Tongue (tissue), 2 donors: ENCODE data around the gene HIVEP1. TPM values are rescaled to one million over a fixed set of nuclear protein-coding genes. Genes with fewer than 3 reads are reported as not detected.

ENCODE experiments used
- DNase-seq: peaks from one replicate; pipeline ENCODE4 v3.0.0-alpha.2; 2015
- total RNA-seq: library from RNA; depleted of rRNA; stranded (reverse); fragments of >200 nt; gene quantifications from one replicate; pipeline ENCODE4 v1.2.3, GENCODE V29; 2014

Gene HIVEP1
- total RNA-seq, 1 donor from 2014 or later: 28.2 TPM

DNA sequence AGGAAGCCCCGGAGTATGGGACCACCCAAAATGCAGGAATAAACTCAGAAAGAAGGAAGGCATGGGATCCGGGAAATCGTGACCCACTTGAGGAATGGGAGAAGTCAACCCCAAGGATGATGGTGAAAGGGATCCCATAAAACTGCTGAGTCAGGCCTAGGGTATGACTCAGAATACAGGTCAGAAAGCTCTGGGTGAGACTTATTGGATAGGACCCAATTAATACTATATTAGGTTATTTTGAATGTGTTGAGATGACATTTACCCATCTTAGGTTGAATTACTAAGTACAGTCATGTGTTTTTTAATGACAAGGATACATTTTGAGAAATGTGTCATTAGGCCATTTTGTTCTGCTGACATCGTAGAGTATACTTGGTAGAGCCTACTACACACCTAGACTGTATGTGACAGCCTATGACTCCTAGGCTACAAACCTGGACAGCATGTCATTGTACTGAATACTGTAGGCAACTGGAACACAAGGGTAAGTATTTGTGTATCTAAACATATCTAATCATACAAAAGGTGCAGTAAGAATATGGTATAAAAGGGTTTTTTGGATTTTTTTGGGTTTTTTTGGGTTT, 17.1 kb upstream of the HIVEP1 start:
- DNase-seq: no peak

DNA sequence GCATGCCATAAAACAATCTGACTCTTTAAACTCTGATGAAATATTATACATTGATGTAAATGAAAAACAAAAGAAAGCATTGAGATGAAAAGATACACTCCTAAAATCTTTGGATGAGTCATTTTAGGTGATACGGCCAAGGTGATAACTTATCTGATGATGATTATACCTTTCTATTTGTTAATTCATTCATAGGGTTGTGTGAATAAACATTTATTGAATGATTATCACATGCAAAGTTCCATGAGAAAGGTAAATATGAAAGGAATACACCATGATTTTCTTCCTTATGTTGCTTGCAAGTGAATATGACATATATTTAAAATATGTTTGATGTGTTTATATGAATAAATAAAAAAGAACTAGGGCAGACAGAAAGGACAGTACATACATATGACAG, 15.4 kb upstream of the HIVEP1 start:
- DNase-seq: no peak

DNA sequence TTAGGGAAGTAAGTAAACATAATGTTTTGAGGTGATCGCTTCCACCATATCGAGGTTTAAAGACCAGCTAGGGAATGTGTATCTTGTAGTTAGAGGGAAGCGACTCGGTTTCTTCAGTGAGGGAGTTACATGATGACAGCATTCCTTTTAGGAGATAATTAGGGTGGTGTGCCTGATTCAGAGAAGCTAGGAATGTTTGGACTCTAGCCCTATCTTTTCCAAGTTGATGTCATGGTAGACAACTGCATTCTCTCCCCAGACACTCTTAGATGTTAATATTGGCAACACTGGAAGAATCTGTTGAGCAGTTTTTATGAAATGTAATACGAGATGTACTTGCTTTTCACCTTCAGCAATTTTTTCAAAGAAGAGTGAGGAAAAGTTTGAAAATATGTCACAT, 12.9 kb upstream of the HIVEP1 start:
- peak; percentile 64 for DNase-seq

DNA sequence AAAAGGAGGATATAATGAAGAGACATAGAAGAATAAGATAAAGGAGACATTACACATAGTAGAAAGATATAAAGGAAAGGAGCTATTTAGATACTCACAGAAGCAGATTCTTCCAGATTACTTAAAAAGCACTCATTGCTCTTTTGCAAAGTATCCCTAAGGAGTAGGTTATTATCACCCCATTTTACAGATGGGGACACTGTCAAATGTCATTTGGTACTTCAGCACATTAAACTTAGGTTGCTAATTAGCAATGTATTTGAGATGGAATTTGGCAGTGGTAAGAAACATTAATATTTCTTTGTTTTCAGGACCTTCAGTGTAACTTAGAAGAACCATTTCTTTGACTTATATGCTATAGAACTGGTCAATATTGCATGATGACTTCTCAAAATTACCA, 11.9 kb upstream of the HIVEP1 start:
- DNase-seq: no peak

DNA sequence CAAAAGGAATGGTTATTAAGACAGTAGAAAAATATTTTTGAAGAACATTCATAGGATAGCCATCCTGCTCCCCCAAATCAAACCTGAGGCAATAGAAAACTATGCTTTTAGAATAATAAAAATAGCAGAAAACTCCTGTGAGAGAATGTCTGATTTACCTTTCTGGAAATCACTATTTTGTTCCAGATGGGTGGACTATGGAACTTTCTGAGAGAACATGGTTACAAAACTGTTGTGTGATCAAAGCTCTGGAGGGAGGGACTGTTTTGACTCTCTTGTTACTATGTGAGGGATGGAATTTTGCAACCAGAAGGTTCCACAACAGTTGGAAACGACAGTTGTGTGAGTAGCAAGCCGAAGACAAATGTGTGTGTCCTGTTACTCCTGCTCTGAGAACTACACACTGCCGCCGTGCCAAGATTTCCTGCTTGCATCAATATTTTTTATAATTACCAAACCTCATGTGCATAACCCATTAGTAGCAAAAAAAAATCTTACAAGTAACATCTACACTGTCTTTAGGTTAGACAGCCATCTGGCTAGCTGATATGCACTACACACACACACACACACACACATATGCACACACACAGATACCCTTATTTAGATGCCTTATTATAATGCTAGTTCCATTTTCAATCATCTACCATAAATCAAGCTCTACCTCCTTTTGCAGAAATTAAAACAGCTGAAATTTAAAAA, 11.0 kb upstream of the HIVEP1 start:
- peak; percentile 72 for DNase-seq

DNA sequence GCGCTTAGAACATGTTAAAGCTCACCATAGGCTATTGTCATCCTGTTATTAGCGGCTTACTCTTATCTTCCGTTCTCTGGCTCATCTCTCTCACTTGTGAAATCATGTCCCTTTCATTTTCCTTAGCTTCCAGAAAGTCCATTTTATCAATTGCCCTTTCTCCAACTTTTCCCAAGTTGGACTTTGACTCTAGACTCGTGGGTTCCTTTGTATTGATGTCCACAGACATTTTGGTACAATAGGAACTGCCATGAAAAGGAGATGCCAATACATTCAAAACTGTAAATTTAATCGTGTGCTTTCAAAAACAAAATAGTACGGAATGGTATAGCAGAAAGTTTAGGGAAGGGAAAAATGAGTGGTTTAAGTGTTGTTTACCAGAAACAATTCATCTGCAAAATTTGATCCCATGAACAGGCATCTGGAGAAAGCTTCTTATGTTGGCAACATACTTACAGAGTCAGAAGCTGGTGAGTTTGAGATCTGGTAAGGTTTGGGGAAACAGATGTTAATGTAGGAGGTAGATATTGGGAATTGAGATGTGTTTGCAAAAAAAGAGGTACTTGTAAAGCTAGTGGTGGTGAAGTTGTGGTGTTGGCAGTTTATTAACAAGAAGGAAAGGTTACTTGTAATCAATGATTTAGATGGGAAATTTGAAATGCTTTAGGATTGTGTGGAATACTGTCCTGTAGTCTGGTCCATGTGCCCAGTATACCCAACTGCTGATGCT, 10.2 kb upstream of the HIVEP1 start:
- DNase-seq: no peak

DNA sequence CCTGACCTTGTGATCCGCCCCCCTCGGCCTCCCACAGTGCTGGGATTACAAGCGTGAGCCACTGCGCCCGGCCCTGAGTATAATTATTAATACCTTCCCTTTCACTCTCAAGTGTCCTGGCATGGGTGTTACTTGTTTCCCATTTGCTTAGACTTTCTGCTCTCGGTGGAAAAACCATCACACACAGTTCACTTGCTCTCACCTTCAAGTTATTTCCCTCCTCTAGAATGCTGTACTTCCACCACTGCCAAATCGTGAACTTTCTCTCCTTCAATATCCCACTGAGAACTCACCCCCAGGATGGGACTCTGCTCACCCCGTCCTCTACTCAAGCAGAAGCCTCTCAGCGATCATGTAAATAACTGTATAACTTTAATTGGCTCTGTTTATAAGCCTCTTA, 4.6 kb upstream of the HIVEP1 start:
- DNase-seq: peak; percentile 21

DNA sequence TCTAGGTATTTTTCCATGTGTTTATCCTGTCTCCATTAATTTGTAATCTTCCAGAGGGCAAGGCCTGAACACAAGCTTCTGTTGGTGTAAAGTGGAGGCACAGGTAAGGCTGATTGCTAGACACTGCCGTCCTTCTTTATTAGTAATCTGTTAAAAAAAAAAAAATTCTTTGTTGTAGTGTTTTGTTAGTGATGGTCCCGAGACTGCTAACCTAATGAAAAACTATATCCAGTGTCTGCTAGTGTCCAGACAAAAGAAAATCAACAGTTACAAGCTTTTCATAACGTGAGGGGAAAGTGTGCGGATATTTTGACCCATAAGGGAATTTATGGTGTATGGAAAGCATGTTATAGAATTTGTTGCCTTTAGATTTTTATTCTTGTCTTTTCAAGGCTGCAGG, 4.2 kb upstream of the HIVEP1 start:
- DNase-seq: no peak

DNA sequence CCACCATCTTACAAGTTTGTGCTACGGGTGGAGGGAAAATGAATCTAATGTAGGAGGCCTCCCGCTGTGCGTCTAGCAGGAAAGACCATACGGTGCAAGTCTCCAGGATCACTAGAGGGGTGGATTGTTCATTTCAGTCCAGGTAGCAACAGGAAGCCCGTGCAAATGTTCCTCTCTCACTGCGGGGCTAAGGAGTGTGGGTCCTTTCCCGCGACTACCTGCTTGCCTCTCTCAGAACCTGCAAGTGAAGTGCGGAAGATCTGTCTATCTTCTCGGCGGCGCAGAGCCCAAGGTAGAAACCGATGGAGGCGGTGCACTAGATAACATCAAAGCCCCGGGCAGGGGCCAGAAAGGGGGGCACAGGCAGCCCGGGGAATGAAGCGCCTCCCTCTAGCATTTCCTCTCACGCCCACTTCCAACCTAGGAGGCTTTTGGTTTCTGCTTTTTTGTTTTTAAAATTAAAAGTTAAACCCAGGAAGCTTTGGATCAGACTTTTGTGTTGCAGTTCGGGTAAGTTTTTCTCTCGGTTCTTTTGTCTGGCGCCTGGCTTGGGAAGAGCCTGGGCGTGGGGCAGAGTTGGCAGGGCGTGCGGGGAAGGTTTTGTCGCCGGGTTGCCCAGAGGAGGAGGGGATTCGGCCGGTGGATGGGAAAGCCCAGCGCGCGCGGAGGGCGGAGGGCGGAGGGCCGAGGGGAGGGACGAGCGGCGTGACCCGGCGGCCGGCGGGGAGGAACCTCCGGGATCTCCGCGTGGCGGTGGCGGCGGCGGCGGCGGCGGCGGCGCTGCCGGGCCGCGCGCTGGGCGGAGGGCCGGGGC, 3.5 kb upstream of the HIVEP1 start:
- peak; percentile 92 for DNase-seq

DNA sequence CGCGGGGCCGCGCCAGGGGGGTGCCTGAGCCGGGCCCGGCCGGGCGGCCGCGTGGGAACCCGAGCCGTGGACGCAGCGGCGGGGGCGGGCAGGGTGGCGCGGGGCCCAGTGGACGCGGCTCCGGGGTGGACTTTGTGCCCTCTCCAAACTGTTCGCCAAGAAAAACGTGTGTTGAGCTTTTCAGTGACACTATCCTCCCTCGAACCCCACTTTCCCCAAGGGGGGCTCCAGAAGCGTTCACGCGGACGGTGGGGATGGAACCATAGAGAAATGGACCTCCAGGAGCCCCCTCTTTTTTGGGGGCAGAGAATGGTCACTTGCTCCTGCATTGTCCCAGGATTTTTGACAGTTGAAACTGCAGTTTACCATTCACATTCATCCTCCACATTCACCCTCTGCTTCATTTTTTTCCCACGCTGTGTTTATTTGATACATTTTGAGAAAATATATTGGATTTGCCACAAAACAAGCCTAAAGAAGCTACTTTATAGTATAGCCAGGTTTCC, 2.9 kb upstream of the HIVEP1 start:
- no peak for DNase-seq

DNA sequence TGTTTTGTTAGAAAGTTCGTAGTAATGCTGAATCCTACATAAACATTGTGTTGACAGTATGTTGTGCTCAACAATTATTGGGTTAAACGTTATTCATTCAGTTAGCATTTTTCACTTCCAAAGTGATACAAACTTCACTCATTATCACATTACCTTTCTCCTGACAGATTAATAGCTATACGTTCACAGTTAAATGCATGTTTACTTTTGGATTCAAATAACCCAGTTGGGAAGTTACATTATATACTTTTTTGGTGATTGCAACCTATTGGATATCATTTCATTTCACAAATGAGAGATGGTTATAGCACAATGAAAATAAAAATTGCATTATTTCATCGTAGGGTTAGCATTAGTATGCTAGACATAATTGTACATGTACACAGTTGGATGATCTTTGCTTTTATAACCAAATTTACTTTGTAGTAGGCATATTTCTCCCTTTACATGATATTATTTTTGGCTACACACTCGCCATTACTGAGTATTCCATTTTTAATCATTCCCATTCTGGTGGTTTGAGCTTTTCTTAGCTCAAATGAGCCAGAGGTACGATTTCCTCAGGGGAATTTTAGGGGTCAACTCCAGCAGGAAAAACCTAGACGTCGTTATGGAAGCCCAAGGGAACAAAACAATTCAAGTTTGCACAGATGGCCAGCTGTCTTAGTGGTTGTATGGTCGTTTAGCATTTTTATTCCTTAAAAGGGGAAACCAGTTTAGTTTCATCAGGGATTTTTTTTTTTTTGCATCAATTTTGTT, 2.1 kb upstream of the HIVEP1 start:
- DNase-seq: peak; percentile 65

DNA sequence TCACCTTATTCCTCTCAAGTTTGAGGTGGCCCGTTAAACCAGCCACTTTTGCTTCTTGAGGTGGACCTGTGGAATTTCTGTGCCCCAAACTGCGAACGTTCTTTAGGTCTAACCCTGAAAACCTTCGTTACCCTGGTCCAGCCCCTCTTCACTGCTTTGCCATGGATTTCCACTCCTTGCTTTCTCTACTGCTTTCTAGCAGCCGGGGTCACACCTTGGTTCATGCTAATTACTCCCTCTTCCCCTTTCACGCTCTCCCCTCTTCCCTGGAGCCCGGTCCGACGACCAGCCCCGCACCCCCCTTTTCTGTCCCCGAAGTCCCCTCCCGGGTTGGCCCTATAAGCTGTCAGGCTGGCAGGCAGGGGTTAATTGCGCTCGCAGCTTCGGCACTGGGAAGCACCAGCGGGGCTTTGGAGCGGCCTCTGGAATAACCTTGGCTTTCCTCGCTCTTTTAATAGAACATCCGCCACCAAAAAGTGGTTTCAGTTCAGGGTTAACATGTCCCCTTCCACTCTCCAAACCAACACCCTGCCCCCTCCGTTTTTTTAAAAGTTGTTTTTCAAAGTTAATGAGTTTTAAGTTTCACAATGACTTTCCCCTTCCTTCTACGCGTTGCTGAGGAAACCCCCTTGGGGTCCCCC, 1.4 kb upstream of the HIVEP1 start:
- peak; percentile 91 for DNase-seq

DNA sequence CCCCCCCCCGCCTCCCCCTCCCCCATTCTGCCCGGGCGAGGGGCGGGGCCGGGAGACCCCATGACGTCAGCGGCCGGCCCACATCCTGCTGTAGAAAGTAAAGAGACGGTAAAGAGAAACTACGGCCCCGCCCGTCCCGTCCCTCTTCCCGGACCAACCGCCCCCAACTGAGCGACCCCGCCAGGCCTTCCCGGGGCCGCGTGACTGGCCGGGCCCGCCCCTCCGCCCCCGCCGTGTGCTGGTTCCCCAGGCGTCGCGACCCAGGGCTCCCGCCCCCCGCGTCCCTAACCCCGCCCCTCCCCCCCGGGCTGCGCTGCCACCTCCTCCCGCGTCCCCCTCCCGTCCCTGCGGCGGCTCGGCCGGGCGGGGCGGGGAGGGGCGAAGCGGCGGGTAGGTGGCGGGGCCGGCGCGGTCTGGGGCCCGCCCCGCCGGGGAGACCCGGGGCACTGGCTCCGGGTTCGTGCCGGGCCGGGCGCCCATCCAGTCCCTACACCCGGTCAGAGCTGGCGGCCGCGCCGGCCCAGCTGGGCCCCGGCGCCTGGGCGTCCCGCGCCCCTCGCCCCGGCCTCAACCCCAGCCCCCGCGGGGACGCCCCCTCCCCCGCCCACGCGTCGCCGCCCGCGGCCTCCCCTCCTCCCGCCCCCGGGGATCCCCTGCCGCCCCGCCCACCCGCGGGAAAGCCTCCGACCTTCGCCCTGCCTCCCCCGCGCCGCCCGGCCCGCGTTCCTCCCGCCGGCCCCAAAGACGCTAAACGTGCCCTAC, 655 bp upstream of the HIVEP1 start:
- DNase-seq: peak; percentile 98

DNA sequence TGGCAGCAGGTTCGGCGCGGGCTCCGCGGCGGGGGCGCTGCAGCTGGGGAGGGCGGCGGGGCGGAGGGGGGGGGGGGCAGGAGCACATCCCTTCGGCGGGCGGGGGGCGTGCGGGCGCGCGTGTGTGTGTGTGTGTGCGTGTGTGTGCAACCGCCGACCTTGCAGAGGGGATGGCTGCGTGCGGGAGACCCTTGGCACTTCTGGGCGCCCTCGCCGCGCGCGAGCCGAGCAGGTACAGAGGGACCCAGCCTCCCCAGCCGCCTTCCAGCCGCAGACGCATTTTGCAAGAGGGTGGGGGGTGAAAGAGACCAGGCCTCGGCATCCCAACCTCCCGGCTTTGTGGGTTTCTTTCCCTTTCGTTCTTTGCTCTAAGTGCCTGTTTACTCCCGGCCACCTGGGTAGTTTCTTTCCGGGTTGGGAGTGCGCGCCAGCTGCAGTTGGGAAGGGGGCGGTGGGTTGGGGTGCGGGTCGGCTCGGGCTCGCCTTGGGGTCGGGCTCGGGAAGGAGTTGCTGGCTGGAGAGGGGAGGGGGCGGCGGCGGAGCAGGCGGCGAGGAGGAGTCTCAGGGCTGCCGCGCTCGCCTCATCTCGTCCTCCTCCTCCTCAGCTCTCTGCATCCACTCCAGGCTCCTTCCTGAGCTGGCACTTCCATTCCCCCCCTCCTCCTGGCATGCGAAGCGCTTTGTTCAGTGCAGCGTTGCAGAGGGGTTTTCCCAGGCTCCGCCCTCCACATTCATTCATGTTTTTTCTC, 620 bp downstream of the HIVEP1 start:
- DNase-seq: peak; percentile 94

DNA sequence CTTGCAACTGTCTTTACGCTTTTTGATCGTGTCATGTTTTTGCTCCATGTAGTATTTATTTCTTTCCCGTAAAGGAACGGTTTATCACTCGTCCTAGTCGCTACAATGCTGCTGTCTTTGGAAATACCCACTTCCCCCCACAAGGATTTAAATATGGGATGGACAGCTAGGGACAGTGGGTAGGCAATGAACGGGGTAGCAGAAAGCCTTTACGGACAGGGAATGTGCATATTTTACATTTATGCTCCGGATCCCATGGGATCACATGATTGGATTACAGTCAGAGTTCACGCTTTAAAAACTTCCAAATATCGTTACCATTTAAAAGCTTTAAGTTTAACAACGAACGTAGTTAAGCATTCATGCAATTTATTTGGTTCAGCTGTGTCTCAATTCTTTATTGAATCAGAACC, 1.2 kb downstream of the HIVEP1 start:
- no peak for DNase-seq

DNA sequence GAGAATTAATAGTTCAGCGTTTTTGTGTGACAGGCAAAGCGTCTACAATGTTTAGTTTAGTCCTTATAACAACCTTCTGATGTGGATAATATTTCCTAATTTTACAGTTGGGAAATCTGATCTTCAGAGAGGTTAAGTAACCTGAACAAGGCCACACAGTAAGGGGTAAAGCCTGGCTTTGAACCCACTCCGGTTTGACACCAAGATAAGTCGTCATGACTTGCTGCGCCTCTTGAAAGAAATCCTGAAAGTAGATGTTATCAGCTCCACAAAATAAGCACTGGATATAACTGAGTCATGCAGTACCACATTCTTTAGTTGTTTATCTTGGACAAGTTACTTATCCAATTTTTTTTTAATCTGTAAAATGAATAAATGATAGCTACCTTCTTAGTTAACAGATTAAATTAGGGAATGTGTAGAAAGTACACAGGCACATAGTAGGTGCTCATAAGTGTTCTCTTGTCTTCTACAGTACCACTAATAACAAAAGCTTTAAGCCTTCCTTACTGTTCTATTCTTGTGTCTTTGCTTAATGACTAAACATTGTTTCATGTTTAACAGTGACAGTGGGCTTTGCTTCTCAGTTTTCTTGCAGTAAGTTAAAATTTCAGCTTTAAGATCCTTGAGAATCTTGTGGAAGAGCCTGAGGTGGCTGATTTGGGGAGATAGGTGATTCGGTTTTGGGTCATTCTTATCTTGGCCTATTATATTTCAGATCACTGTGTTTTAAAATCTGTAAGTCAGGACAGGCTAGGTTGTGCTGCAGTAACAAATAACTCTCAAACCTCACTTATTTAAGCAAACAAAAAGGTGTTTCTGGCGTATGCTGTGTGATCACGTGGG, 2.1 kb downstream of the HIVEP1 start:
- no peak for DNase-seq

DNA sequence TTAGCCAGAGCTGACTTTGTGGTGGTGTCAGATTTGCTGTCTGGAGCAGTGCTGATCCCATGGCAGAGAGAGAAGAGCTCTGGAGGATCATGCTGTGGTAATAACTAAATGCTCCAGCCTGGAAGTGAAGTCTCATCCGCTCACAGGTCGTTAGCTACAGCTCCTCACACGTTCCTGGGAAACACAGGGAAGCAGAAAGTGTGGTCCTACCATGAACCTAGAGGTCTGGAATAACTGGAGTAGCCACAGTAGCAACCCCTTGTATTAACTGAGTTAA, 2.7 kb downstream of the HIVEP1 start:
- no peak for DNase-seq

DNA sequence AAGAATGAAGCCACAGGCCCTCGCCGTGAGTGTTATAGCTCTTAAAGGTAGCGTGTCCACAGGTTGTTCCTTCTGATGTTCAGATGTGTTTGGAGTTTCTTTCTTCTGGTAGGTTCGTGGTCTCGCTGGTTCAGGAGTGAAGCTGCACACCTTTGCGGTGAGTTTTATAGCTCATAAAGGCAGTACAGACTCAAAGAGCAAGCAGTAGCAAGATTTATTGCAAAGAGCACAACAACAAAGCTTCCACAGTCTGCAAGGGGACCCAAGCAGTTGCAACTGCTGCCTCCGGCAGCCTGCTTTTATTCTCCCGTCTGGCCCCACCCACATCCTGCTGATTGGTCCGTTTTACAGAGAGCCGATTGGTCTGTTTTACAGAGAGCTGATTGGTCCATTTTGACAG, 5.2 kb downstream of the HIVEP1 start:
- DNase-seq: no peak

DNA sequence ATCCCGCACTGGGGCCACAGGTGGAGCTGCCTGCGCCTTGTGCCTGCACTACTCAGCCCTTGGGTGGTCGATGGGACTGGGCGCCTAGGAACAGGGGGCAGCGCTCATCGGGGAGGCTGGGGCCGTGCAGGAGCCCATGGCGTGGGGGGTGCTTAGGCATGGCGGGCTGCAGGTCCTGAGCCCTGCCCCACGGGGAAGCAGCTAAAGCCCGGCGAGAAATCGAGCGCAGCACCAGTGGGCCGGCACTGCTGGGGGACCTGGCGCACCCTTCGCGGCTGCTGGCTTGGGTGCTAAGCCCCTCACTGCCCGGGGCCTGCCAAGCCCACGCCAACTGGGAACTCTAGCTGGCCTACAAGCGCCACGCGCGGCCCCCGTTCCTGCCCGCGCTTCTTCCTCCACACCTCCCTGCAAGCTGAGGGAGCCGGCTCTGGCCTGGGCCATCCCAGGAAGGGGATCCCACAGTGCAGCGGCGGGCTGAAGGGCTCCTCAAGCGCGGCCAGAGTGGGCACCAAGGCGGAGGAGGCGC, 5.8 kb downstream of the HIVEP1 start:
- DNase-seq: no peak
